ENCODE measurements around the gene ZNF282. TPM values are rescaled to one million over a fixed set of nuclear protein-coding genes. Genes with fewer than 3 reads are reported as not detected.

ZNF282 gene
- 23.0 to 25.8 TPM (median 24.4 TPM) in 5 replicates for total RNA-seq (2022; extraction: Qiagen RNA extraction)

DNA sequence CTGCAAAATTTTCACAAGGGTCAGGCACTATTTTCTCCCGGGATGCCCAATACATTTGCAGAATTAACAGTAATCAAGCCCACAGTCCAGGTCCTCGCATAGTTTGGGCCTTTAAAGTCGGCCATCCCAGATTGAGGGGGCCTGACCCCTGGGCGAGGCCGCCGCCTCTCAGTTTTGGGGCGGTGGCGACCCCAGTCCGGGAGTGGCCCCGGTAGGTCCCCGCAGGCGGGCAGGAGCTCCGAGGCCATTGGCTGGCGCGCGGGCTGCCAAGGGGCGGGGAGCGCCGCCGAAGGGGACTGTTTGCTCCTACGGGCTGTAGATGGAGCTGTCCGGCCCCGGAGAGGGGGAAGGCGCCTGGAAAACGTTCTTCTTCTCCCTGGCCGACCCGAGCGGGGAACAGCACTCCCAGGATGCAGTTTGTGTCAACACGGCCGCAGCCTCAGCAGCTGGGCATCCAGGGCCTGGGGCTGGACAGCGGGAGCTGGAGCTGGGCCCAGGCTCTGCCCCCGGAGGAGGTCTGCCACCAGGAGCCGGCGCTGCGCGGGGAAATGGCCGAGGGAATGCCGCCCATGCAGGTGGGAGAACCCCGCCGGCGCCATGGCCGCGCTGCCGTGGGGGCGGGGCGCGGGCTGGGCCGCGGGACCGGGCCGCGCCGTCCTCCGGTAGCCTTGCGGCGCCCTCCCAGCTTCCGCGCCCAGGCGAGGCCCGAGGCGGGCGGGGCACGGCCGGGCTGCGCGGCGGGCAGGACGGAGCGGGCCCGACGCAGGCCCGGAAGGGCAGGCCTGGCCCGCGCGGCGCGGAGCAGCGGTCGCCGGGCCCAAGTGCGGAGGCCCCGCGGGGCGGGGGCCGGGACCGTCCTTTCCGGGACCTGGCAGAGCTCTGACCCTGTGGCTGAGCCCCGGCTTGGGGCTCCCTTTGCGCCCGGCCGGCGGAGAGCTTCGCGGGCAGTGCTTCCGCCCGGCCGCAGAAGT, at the start of gene ZNF282:
Gene ZNF282, plus strand, starts transcription at position 367 of the 971 bp plus-strand sequence. Its CDS starts 44 bp downstream, at position 411.

DNA sequence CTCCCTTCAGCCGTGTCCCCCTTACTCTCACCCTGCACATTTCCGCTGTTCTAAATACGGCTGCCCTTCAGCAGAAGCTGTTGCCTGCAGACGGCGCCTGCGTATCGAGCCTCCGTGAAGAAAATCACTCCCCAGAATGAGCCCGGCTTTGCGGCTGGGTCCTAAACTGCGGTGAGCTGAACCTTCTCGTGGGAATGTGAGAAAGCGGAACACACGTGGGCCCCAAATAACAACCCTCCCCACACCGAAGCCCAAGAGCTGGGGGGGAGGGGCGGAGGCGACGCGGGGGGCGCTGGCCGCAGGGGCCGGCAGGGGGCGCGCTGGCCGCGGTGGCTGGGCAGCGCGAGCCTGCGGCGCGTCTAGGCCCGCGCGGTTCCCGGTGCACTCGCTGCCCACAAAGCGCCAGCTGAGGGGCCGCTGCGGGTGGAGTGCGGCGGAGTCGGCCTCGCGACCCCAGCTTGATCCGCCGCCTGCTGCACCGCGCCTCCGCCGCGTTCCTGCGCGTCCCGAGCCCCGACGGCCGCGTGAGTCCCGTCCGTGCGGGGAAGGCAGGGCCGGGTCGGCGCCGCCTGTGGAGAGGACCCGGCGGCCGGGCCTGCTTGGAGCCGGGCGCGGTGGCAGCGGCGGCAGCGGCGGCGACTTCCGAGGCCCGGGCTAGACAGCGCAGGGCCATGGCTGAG, 48.1 kb upstream of the ZNF282 start, which contains the start of gene ZNF398:
Gene ZNF398, plus strand, starts transcription at position 382 of the 680 bp plus-strand sequence. Its CDS starts 290 bp downstream, at position 672.

DNA sequence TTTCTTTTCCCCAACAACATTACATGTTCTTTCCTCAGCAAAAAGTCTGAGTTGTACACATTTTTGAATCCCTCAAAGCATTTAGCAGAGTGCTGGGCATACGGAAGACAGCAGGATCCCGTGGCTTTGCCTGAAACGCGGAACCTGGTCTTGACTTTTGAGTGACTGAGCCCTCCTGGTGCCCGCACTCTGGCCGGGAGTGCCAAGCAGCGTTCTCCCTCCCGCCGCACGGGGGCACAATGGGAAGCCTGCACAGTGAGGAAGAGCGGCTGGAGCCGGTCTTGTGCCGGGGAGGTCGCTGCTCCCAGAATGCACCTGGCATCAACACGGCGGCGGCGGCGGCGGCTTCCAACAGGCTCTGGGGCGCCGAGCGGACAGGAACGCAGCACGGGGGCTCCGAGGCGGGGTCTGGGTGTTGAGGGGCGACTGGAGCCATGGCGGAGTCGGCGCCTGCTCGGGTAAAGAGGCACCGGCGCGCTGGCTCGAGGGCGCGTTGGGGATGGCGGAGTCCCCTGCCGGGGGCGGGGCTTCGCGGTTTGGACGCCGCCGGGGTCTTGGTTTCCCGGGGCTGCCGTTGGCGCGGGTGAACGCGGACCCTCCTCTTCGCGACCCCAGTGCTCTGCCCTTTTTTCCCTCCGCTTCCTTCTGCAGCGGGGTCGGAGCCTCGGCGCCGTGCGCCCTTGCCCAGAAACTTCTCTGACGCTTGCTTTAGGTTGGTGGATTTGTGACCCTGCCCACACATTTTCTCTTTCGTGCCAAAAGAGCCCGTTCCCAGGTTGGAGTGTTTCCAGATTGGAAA, 44.2 kb downstream of the ZNF282 start, which contains the start of gene ZNF212:
Gene ZNF212, plus strand, starts transcription at position 307 of the 799 bp plus-strand sequence. Its CDS starts 128 bp downstream, at position 435.

DNA sequence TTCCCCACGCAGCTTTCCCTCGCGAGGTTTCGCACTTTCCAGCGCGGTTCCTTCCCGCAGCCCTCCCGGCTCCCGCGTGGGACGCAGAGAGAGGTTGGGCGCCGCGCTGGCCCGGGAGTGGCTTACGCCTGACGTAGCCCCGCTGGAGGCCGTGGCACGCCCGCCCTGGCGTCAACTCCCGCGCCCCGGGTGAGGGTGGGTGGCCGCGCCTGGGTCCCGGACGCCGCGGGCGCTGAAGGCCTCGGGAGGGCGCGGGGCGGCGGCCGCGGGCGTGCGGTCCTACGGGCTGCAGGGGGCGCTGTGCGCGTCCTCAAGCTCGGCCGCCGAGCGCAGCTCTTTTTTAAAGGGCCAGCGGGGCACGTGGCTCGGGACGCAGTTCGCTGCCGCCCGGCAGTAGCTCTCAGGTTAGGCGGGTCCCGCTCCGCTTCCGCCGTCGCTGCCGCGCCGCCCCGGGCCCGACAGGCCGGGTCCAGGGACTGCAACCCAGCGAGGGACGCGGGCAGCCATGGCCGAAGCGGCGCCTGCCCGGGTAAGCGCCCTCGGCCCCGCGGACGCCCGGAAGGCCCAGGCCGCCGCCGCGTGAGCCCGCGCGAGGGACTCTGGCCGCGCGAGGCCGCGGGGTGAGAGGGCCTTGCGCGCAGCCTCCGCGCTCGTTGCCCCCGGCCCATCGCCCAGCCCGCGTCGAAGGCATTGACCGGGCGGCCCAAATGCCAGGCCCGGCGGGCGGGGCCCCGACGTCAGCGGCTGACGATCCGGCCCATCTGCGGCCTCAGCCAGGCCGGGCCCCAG, 66.7 kb downstream of the ZNF282 start, which contains the start of gene ZNF783:
Gene ZNF783, plus strand, starts transcription at position 368 of the 789 bp plus-strand sequence. Its CDS starts 138 bp downstream, at position 506.

Other genes starting within 250 kb of the ZNF282 start
- 164 to 209 TPM (median 175 TPM) in 5 replicates for gene PDIA4, start 167.0 kb upstream of the ZNF282 start, total RNA-seq (2022; extraction: Qiagen RNA extraction)
- gene ZNF786, start 104.8 kb upstream of the ZNF282 start, total RNA-seq (2022; extraction: Qiagen RNA extraction) = 5.9 to 6.8 TPM (median 6.2 TPM) in 5 replicates
- 1.1 to 1.7 TPM (median 1.4 TPM) in 5 replicates for gene ZNF425, start 69.2 kb upstream of the ZNF282 start, total RNA-seq (2022; extraction: Qiagen RNA extraction)
- gene ZNF398, start 48.1 kb upstream of the ZNF282 start, total RNA-seq (2022; extraction: Qiagen RNA extraction) = 9.0 to 10.0 TPM (median 9.3 TPM) in 5 replicates
- 10.2 to 11.5 TPM (median 11.1 TPM) in 5 replicates for gene ZNF212, start 44.1 kb downstream of the ZNF282 start, total RNA-seq (2022; extraction: Qiagen RNA extraction)
- 5.0 to 6.6 TPM (median 5.6 TPM) in 5 replicates for gene ZNF783, start 66.7 kb downstream of the ZNF282 start, total RNA-seq (2022; extraction: Qiagen RNA extraction)